Glomerular visceral epithelial cell (primary cell): ENCODE results near the gene MAPK1IP1L.

Source experiments
- DNase-seq: peaks from one replicate; pipeline ENCODE4 v3.0.0-alpha.2; 2016; ENCODE audit errors: extremely low spot score

Gene MAPK1IP1L

DNA sequence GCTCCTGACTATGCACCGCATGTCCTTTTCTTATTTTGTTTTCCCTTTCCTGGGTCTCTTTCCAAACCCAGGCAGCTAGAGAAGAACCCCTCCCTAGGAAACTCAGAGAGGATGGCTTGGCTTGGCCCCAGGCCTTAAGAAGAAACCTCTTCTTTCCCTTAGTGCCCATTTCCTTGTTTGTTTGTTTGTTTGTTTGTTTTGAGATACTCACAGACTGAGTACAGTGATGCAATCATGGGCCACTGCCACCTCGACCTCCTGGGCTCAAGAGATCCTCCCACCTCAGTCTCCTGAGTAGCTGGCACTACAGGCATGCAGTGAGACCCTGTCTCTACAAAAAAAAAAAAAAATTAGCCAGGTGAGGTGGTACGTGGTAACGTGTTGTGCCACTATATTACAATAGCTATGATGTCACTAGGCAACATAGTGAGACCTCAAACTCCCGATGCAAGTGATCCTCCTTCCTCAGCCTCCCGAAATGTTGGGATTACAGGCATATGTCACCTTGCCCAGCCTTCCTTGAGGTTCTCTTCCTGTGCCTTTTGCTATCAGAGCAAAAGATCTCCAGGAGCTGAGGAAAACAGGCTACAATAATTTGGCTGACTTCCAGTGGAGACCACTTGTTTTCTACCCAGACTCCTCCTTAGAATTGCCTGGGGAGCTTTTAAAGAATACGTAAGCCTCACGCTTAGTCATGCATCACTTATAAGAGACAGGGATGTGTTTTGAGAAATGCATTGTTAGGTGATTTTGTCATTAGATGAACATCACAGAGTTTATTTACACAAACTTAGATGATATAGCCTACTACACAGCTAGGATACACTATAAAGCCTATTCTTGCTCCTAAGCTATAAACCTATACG is 43.1 kb downstream of the MAPK1IP1L start:
- no peak for DNase-seq

DNA sequence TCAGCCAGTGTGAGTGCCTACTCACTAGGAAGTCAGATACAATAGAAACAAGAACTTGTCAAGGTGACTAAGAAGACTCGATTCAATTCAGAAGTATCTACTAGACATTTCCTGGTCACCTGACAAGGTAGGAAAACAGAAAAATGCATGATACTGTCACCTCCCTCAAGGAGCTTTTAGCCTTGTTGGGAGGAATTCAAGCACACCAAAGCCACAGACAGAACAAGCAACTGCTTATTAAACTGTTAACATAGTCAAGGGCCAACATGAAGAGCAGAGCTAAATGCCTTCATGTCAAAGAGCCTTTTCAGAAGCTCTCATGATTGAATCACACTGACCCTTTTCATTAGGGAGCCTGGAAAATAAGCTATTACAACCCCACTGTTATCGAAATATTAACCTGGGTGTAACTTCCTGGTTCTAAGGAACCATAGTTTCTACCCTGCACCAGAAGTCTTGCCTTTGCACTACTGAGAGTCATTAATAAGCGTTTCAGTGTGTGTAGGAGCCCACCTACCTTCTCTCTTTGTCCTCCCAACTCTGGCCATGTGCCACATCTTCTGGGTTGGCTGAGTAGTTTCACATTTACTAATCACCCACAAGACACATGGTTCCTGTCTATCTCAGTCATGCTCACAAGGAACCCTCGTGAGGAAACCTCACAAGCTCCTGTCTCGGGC is 46.6 kb downstream of the MAPK1IP1L start:
- no peak for DNase-seq

DNA sequence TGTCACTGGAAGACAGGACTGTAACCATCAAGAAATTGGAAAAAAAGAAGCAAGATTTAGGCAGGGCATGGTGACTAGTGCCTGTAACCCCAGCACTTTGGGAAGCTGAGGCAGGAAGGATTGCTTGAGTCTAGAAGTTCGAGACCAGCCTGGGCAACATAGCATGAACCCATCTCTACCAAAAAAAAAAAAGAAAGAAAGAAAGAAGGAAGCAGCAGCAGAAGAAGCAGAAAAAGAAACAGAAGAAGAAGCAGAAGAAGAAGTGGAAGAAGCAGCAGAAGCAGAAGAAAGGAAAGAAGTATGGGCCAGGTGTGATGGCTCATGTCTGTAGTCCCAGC is 47.1 kb downstream of the MAPK1IP1L start:
- DNase-seq, result no peak

DNA sequence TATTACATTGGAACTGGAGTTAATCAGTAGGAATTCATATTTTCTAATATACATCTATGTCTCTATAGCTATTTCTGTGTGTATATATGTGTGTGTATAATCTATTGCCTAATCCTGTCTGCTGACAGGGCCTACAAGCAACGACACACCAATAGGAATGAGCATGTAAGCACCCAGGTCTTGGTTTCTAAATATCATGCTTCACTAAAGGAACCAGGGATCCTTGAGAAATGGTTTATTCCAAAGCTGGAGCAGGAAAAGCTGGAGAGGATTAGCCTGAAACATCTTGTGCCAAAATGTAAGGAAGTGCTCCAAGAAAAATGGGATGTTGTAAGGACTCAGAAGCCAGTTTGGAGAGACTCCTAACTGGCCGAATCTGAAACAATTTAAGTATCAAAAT is 48.3 kb downstream of the MAPK1IP1L start:
- DNase-seq, result no peak

DNA sequence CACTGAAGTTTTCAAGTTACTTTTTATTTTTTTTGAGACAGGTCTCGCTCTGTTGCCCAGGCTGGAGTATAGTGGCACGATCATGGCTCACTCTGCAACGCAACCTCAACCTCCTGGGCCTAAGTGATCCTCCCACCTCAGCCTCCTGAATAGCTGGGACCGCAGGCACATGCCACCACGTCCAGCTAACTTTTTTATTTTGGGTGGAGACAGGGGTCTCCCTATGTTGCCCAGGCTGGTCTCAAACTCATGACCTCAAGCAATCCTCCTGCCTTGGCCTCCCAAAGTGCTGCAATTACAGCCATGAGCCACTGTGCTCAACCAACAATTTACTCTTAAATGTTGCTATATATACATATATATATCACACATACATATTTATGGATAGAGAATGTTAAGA is 50.3 kb downstream of the MAPK1IP1L start:
- no peak for DNase-seq

DNA sequence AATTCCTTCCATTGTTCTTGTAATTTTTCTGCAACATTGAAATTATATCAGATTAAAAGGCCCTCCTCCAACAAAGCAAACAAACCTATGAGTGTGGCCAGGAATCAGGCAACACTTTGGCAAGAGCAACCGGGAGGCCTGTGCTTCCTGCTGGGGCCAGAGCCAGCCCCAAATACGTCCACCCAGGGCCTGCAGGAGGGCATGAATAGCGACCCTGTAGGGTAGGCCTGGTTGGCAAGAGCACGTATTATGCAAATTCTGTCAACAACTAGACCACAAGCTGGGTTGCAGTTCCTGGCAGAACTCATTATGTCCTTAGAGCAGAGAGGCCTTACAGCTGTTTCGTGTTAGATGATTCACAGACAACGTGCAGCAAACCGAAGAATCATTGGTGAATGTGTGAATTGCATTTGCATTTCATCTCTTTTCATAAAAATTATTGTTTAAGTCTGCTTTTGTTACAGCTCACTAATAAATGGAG is 50.7 kb downstream of the MAPK1IP1L start:
- DNase-seq, result peak; percentile 82

DNA sequence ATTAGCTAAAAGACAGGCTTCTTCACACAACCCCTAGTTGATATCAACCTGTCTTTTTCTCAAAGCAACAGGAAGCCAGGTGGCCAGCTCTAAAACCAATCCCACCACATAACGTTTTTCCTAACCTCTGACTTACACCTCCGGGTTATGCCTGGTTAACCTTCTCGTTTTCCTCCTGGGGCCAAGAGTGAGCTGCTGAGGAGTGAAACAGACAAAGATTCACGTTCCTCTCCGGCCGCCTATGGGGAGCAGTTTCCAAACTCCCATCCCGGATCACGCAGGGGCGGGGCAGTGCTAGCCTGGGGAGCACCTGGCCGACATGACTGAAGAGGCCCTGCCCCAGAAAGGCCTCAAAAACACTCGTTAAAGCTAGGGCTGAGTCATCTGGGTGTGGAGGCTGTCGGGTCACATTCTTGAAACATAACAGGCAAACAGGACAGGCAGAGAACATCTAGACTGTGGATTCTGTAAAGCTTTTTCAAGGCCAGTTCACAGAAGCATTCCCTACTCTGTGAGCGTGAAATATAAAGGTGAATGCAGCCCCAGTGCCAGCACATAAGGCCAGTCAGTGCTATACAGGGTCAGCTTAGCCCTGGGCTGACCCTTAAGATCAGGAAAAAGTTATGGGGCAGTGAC is 51.7 kb downstream of the MAPK1IP1L start:
- DNase-seq, result peak; percentile 90

DNA sequence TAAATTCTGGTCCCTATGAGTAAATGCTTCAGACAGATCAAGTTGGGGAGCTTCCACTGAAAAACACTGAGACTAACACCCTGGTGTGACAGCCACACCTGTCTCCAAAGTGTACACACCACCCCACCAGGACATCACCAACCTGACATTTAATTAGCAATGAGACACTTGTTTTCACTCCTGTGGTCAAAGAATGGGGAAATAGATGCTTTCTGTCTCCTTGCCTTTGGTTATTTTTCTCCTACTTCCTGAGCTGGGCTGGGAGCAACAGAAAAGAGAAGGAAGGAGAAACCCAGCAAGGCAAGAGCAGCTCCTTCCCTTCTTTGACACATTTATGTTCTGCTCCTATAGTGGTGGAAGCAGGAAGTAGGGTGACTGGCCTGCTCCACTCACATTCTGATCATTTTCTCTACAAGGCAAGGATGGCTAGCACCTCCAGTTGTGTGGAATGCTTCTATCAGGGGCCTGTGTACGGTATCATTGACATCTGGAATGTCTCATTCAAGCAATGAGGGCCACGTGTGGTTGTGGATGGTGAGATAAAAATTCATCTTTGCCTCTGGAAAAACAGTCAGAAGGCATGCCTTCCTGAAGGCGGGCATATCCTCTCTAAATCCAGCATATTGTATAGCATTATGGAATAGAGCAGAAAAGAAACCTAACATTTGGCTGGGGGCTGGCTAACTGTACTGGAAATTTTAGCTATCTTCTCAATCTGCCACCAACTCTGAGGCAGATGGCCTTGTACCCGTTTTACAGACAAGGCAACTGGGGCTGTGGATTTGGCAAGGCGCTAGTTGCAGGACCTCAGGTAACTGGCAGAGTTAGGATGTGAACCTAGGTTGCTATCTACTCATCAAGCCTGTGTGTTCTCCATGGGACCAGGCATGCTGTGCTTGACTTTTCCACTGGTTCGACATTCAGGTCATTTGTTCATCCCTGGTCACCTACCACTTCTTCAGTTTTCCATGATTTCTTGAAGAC is 52.8 kb downstream of the MAPK1IP1L start:
- no peak for DNase-seq

DNA sequence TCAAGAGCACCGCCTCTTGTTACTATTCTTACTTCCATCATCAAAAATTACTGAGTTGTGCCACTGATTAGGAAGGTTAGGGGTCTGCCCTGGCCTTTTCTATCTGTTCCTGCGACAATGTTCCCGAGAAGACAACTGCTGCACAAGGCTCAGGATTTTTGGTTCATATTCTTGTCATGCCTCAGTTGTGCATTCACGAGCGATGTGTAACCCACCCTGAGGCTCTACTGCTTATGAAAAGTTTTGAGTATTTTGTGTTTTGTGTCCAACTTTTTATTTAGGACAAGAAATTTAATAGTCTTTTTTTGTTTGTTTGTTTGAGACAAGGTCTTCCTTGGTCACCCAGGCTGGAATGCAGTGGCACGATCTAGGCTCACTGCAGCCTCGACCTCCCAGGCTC is 54.5 kb downstream of the MAPK1IP1L start:
- DNase-seq, result no peak

DNA sequence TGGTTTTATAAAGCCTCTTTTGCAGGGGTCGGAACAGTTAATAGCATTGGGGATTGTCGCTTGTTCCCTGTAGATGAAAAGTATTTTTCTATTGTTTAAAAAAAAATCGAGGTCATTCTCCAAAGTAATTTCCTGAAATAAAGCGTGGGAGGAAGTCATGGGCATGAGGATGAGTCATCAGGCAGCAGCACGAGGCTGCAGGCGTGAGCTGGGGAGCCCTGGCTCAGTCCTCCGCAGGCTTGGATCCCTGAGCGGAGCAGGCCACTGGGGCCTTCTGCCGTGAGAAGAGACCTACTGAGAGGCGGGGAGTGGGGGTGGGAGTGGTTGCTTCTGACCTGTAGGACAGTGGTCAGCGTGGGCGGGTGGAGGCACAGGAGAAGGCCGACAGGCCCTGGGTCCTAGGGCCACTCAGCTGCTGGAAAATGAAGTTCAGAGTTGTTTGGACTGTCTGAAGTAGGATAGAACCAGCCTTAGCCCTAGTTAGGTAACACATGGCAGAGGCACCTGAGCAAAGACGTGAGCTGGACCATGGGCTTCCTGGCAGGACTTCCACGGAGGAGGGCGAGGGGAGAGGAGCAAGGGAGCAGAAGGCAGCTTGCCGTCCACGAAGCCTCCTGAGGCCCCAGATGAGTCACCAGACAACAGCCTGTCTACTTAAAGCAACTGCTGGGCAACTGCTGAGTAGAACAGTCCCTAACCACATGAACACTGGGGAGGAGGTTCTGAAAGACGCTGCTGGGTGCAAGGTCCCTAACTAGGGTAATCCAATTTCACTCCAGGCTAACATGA is 56.5 kb downstream of the MAPK1IP1L start:
- peak; percentile 88 for DNase-seq

DNA sequence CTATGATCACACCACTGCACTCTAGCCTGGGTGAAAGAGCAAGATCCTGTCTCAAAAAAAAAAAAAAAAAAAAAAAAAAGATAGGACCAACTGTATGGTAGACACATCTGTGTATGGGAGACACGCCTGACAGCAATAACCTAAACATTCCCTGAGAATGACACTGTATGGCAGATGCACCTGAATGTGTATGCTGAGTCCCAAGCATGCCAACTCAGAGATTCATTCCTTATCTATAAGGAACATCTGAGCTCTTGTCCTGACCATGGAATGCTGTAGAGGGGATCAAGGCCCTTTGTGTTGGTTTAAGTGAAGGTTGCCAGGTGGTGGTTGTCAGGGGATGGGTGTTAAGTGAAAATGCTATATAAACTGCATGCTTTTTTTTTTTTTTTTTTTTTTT is 58.4 kb downstream of the MAPK1IP1L start:
- DNase-seq, result no peak

DNA sequence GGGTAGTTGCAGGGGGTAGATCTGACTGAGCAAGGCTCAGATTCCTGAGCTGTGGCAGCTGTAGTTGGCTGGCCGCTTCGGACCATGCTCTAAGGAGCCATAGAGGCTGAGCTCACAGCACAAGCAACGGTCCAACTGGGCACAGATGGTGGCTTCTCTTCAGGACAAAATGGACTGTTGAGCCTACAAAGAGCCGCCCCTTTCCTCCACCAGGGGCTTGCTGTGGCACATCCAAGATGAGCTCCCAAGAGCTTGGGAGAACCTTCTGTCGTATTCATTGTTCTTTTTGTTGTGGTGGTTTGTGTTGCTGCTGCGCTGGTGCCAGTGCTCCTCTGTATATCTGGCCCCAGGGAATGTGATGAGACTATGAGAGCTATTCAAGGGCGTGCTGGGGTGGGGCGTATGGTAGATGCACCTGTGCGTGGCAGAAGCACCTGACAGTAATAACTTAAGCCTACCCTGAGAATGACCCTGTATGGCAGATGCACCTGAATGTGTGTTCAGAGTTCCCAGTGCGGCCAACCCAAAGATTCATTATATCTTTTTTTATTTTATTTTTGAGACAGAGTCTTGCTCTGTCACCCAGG is 59.8 kb downstream of the MAPK1IP1L start:
- DNase-seq, result no peak

DNA sequence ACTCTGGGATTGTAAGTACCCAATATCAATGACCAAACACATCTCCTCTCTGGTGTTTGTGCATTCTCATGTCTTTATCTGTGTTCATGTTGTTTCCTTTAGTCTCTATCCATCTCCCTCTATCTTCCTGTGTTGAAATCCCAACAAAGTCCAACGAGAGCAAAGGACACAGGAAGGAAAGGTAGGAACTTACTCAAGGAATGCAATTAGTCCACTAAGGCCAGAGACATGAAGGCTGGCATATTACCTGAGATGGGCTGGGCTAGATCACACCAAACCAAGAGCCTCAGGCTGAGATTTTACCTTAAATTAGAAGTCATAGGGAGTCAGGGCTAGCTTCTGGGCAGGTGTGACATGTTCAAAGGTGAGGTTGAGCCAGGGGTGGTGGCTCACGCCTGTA is 63.3 kb downstream of the MAPK1IP1L start:
- no peak for DNase-seq

DNA sequence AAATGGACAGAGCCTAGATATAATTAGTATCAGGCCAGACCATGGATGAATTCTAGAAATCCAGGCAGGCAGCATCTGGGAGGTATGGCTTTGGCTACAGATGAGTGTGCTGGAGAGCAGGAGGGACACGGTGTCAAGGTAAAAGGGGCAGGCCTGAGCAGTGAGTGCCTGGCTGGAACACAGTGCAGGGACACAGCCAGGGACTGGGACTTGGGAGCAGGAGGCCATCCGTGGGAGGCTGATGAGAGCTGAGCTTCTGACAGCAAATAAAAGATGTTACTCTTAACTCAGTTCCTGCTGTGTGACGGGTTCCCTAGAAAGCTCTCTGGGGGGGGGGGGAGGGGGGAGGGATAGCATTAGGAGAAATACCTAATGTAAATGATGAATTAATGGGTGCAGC is 64.0 kb downstream of the MAPK1IP1L start:
- no peak for DNase-seq

DNA sequence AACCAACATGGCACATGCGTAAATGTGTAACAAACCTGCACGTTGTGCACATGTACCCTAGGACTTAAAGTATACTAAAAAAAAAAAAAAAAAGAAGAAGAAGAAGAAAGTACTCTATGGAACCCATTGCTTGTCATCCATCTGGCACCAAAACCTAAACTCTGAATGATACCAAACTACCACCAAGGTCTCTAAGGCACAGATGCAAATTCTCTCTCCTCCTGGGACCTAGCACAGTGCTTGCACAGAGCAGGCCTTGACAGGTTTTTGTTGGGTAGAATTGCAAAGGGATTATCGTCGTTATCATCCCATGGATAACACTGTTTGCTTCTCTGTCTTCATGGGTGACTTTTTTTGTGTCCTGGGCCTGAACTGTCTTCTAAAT is 64.4 kb downstream of the MAPK1IP1L start:
- no peak for DNase-seq

DNA sequence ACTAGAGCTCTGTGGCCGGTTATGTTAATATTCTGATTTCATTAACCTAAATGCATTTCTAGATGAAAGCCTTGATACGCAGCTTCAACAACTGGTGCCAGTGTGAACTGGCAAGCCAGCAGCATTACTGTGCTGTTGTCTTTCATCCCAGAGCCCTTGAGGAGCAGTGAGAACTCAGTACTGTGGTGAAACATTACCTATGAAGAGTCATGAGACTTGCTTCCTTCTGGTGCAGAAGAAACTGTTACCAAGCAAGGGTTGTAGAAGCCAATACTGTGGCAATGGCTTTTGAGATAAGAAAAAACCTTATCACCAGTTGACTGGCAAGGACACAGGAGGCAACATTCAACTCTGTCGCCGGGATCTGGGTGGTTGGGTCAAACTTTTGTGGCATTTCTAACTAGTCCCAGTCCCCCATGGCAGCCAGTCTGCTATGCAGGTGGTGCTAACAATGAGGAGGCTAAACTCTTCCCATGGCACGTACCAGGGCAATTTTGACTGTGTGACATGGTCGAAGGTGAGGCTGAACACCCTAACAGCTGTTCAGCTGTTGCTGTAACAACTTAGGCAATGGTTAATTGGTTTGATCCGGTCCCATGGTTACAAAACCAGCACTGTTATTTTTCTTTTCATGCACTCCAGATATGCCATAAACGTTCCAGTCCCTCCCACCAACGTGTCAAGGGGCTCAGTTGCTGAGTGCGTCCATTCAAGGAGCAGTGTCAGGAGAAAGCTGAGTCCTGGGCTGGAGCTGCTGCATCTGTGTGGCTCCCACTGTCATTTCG is 65.0 kb downstream of the MAPK1IP1L start:
- DNase-seq, result no peak

DNA sequence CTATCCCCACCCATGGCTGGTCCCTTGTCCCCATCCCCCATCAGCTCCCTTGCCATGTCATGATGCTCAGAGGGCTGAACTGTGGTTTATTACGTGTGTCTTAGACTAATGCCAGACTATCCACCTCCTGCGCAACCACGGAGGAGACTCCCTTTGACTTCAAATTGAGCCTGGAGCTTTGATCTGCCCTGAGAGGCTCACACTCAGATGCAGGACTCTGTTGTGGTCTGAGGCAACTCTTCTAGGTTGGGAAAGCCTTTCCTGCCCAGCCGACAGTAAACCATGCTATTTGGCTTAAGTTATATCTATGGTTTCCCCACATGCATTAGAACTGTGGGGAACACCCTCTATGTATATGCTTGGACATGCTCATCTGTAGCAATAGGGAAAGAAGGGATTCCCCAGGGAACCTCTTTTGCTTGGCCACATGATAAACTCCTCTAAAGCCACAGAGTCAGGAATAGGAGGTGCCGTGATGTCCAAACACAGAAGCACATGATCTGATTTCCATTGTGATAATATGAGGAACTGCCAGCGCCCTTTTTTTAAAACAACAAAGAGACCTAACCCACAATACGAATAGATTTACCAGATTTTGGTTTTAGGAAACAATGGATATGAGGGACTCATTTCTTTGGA is 66.5 kb downstream of the MAPK1IP1L start:
- DNase-seq, result no peak

DNA sequence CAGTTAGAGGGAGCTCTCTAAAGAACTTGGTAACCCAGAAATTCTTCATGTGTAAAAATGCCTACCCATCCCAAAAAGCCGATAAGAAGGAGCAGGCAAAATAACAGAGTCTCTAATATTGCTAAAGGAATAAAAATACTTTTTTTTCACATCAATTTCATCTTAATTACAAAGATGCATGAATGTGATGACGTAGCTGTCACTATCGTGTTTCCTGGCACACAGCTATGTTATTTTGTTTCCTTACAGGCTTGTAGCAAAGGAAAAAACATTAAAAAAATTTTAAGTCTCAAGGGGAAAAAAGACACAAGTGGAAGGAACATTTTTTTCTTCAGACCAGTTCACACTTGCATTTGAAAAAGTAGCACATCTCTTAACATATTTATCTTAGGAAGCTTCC is 67.3 kb downstream of the MAPK1IP1L start:
- DNase-seq, result no peak
